Naive B cell (primary cell): Measurements from ENCODE around the gene RIT2. TPM values are rescaled to one million over a fixed set of nuclear protein-coding genes. Genes with fewer than 3 reads are reported as not detected.

Experiments
- ATAC-seq, 2 donors: fragments of 150-1000 bp; cut with Tn5 transposase; 2 replicates each; pipeline ENCODE4 v1.10.0; 2021; ENCODE audit warnings: low read depth in 2 of 2, mild to moderate bottlenecking in 2 of 2, moderate library complexity in 2 of 2
- DNase-seq: peaks from one replicate; pipeline ENCODE4 v3.0.0; 2022
- H3K27ac Mint-ChIP-seq, 6 donors: one replicate each; pipeline ENCODE4 v1.8.0; 2020 to 2022; ENCODE audit warnings: mild to moderate bottlenecking in 6 of 6, mixed read lengths in 6 of 6, moderate library complexity in 5 of 6, inconsistent platforms in 2 of 6
- H3K27me3 Mint-ChIP-seq, 3 donors: one replicate each; pipeline ENCODE4 v1.8.0; 2021 to 2022; ENCODE audit warnings: mixed read lengths in 3 of 3, mild to moderate bottlenecking in 1 of 3
- H3K36me3 Mint-ChIP-seq, 2 donors: one replicate each; pipeline ENCODE4 v1.8.0; 2020 to 2022; ENCODE audit warnings: mixed read lengths in 2 of 2, inconsistent platforms in 1 of 2, mild to moderate bottlenecking in 1 of 2
- H3K4me1 Mint-ChIP-seq, 3 donors: one replicate each; pipeline ENCODE4 v1.8.0; 2020 to 2022; ENCODE audit warnings: mixed read lengths in 3 of 3, inconsistent platforms in 1 of 3, mild to moderate bottlenecking in 1 of 3, moderate library complexity in 1 of 3
- H3K4me3 Mint-ChIP-seq, 8 donors: one replicate each; pipeline ENCODE4 v1.8.0; 2020 to 2022; ENCODE audit warnings: mild to moderate bottlenecking in 8 of 8, mixed read lengths in 8 of 8, moderate library complexity in 8 of 8, inconsistent platforms in 2 of 8
- H3K9me3 Mint-ChIP-seq, 7 donors: one replicate each; pipeline ENCODE4 v1.8.0; 2020 to 2022; ENCODE audit warnings: mixed read lengths in 7 of 7, mild to moderate bottlenecking in 5 of 7, inconsistent platforms in 2 of 7, moderate library complexity in 1 of 7
- polyA plus RNA-seq, 6 donors: library from polyadenylated mRNA; unstranded; fragments of 300-500 nt; fragmentation: Illumina TruSeq; gene quantifications; one replicate each; pipeline ENCODE4 v1.2.3, GENCODE V29; 2021; ENCODE audit warnings: low read depth in 6 of 6

RIT2 gene
- polyA plus RNA-seq, 6 donors from 2014 or later = not detected

- Mint-ChIP-seq H3K36me3 (no peaks in the 10 kb centered on the region), H3K27me3 (no peaks in the 10 kb centered on the region), H3K9me3 (peaks cover 0 to 5% (median 3%) of the 10 kb centered on the region in 7 donors), H3K27ac (no peak overlapping the region), H3K4me1 (no peaks in the 10 kb centered on the region), H3K4me3 (no peak overlapping the region)
- ATAC-seq (no peak), DNase-seq (no peak)
These were observed 250.6 kb downstream of the RIT2 start for GRCh38 chr18:42864876-42865275.

- DNase-seq (no peak), ATAC-seq (no peak)
- H3K27ac Mint-ChIP-seq = no peak overlapping the region
- no peaks in the 10 kb centered on the region for H3K27me3 Mint-ChIP-seq
- H3K36me3 Mint-ChIP-seq = no peaks in the 10 kb centered on the region
- no peaks in the 10 kb centered on the region for H3K4me1 Mint-ChIP-seq
- no peak overlapping the region for H3K4me3 Mint-ChIP-seq
- H3K9me3 Mint-ChIP-seq = peaks cover 0 to 5% (median 1%) of the 10 kb centered on the region in 7 donors
These were observed 254.2 kb downstream of the RIT2 start for GRCh38 chr18:42861271-42861670.

GRCh38 chr18:42860548-42860947, 254.9 kb downstream of the RIT2 start:
- DNase-seq = no peak
- Mint-ChIP-seq H3K9me3 (peaks cover 0 to 5% (median 1%) of the 10 kb centered on the region in 7 donors), H3K4me1 (no peaks in the 10 kb centered on the region), H3K36me3 (no peaks in the 10 kb centered on the region), H3K27me3 (no peaks in the 10 kb centered on the region), H3K4me3 (no peak overlapping the region), H3K27ac (no peak overlapping the region)
- ATAC-seq = no peak

- H3K27ac Mint-ChIP-seq = no peak overlapping the region
- no peaks in the 10 kb centered on the region for H3K27me3 Mint-ChIP-seq
- no peaks in the 10 kb centered on the region for H3K4me1 Mint-ChIP-seq
- H3K9me3 Mint-ChIP-seq = peaks cover 0 to 5% (median 1%) of the 10 kb centered on the region in 7 donors
- DNase-seq (no peak), ATAC-seq (no peak)
- H3K36me3 Mint-ChIP-seq = no peaks in the 10 kb centered on the region
- no peak overlapping the region for H3K4me3 Mint-ChIP-seq
These were observed 255.5 kb downstream of the RIT2 start for GRCh38 chr18:42860011-42860410.

GRCh38 chr18:42854558-42854957, 260.9 kb downstream of the RIT2 start:
- no peaks in the 10 kb centered on the region for H3K4me1 Mint-ChIP-seq
- H3K27me3 Mint-ChIP-seq = no peaks in the 10 kb centered on the region
- H3K4me3 Mint-ChIP-seq = no peak overlapping the region
- no peaks in the 10 kb centered on the region for H3K36me3 Mint-ChIP-seq
- no peak overlapping the region for H3K27ac Mint-ChIP-seq
- peaks cover 0 to 2% (median 0%) of the 10 kb centered on the region in 7 donors for H3K9me3 Mint-ChIP-seq
- no peak for DNase-seq
- ATAC-seq = no peak

- H3K4me1 Mint-ChIP-seq = no peaks in the 10 kb centered on the region
- peaks cover 0 to 3% (median 0%) of the 10 kb centered on the region in 7 donors for H3K9me3 Mint-ChIP-seq
- H3K36me3 Mint-ChIP-seq = no peaks in the 10 kb centered on the region
- H3K27me3 Mint-ChIP-seq = no peaks in the 10 kb centered on the region
- H3K4me3 Mint-ChIP-seq = no peak overlapping the region
- no peak for DNase-seq
- ATAC-seq = no peak
- no peak overlapping the region for H3K27ac Mint-ChIP-seq
These were observed 265.1 kb downstream of the RIT2 start for GRCh38 chr18:42850174-42851083.

- Mint-ChIP-seq H3K4me1 (no peaks in the 10 kb centered on the region), H3K4me3 (no peak overlapping the region), H3K9me3 (peaks cover 0 to 8% (median 0%) of the 10 kb centered on the region in 7 donors), H3K27ac (no peak overlapping the region), H3K36me3 (no peaks in the 10 kb centered on the region), H3K27me3 (no peaks in the 10 kb centered on the region)
- ATAC-seq = no peak
- no peak for DNase-seq
These were observed 276.1 kb downstream of the RIT2 start for GRCh38 chr18:42839408-42839807.

- ATAC-seq = no peak
- H3K27ac Mint-ChIP-seq = no peak overlapping the region
- H3K36me3 Mint-ChIP-seq = no peaks in the 10 kb centered on the region
- no peak for DNase-seq
- no peak overlapping the region for H3K4me3 Mint-ChIP-seq
- no peaks in the 10 kb centered on the region for H3K27me3 Mint-ChIP-seq
- peaks cover 0 to 8% (median 0%) of the 10 kb centered on the region in 7 donors for H3K9me3 Mint-ChIP-seq
- H3K4me1 Mint-ChIP-seq = no peaks in the 10 kb centered on the region
These were observed 276.8 kb downstream of the RIT2 start for GRCh38 chr18:42838546-42839145.

GRCh38 chr18:42830936-42831335, 284.5 kb downstream of the RIT2 start:
- ATAC-seq = no peak
- DNase-seq = no peak
- Mint-ChIP-seq H3K36me3 (no peaks in the 10 kb centered on the region), H3K4me3 (no peak overlapping the region), H3K4me1 (no peaks in the 10 kb centered on the region), H3K27me3 (no peaks in the 10 kb centered on the region), H3K27ac (no peak overlapping the region), H3K9me3 (peaks cover 0 to 6% (median 1%) of the 10 kb centered on the region in 7 donors)

GRCh38 chr18:42828881-42829280, 286.6 kb downstream of the RIT2 start:
- Mint-ChIP-seq H3K9me3 (peaks cover 0 to 6% (median 1%) of the 10 kb centered on the region in 7 donors), H3K4me3 (no peak overlapping the region), H3K27ac (no peak overlapping the region), H3K27me3 (no peaks in the 10 kb centered on the region), H3K4me1 (no peaks in the 10 kb centered on the region), H3K36me3 (no peaks in the 10 kb centered on the region)
- no peak for ATAC-seq
- no peak for DNase-seq

- Mint-ChIP-seq H3K4me3 (no peak overlapping the region), H3K36me3 (no peaks in the 10 kb centered on the region), H3K9me3 (peaks cover 0 to 11% (median 1%) of the 10 kb centered on the region in 7 donors)
These were observed 291.3 kb downstream of the RIT2 start for GRCh38 chr18:42824178-42824577.

GRCh38 chr18:42822711-42823110, 292.8 kb downstream of the RIT2 start:
- H3K27ac Mint-ChIP-seq = no peak overlapping the region
- no peak for DNase-seq
- no peaks in the 10 kb centered on the region for H3K4me1 Mint-ChIP-seq
- ATAC-seq = no peak
- H3K4me3 Mint-ChIP-seq = no peak overlapping the region
- no peaks in the 10 kb centered on the region for H3K36me3 Mint-ChIP-seq
- no peaks in the 10 kb centered on the region for H3K27me3 Mint-ChIP-seq
- peaks cover 0 to 11% (median 1%) of the 10 kb centered on the region in 7 donors for H3K9me3 Mint-ChIP-seq

More at GRCh38 chr18:42824178-42824577, 291.3 kb downstream of the RIT2 start:
- Mint-ChIP-seq H3K27ac (no peak overlapping the region), H3K4me1 (no peaks in the 10 kb centered on the region), H3K27me3 (no peaks in the 10 kb centered on the region)
- no peak for DNase-seq
- no peak for ATAC-seq

GRCh38 chr18:42821492-42821891, 294.0 kb downstream of the RIT2 start:
- Mint-ChIP-seq H3K27ac (no peak overlapping the region), H3K36me3 (no peaks in the 10 kb centered on the region), H3K27me3 (no peaks in the 10 kb centered on the region), H3K9me3 (peaks cover 0 to 11% (median 0%) of the 10 kb centered on the region in 7 donors), H3K4me3 (no peak overlapping the region), H3K4me1 (no peaks in the 10 kb centered on the region)
- DNase-seq = no peak
- ATAC-seq = no peak

- DNase-seq = no peak
- no peak for ATAC-seq
- Mint-ChIP-seq H3K9me3 (peaks cover 0 to 6% (median 2%) of the 10 kb centered on the region in 7 donors), H3K4me3 (no peak overlapping the region), H3K27me3 (no peaks in the 10 kb centered on the region), H3K36me3 (no peaks in the 10 kb centered on the region), H3K4me1 (no peaks in the 10 kb centered on the region), H3K27ac (no peak overlapping the region)
These were observed 300.9 kb downstream of the RIT2 start for GRCh38 chr18:42814618-42815017.
